HepG2 (cell line): ENCODE measurements around the gene RPP21. TPM values are rescaled to one million over a fixed set of nuclear protein-coding genes. Genes with fewer than 3 reads are reported as not detected.

Source experiments
- ATAC-seq: fragments of 200-7000 bp; cut with Tn5 transposase; 3 replicates; pipeline ENCODE4 v1.9.1; 2020; ENCODE audit warnings: mild to moderate bottlenecking, moderate library complexity
- BruUV-seq: library from RNA; stranded (reverse); fragments of 400-500 nt; replicated peaks from 2 replicates; lab custom pipeline; 2021; lab: Mats Ljungman, UMichigan
- CTCF ChIA-PET: fragments of 300-600 bp; formaldehyde crosslinking; extraction: SDS; loops from one replicate; lab custom pipeline; 2021; ENCODE audit warnings: low total read pairs, inconsistent platforms, low intra/inter-chr PET ratio; lab: Yijun Ruan, JAX
- POLR2A ChIA-PET: fragments of 350-600 bp; sonication (Branson Sonifier 250); formaldehyde crosslinking; loops from one replicate; lab custom pipeline; 2020; ENCODE audit warnings: antibody characterized with exemption, inconsistent platforms; lab: Yijun Ruan, JAX
- DNase-seq: peaks from one replicate; pipeline ENCODE4 v3.0.0-alpha.2; 2015; ENCODE audit warnings: low spot score
- FAIRE-seq: peaks from 3 replicates; lab custom pipeline; 2011; peaks lifted over from hg19 to GRCh38; lab: Jason Lieb, UNC
- H2AFZ ChIP-seq: one replicate; pipeline ENCODE4 v1.6.1; 2011; ENCODE audit warnings: low read length, inconsistent platforms
- H3K27ac ChIP-seq: fragments of 300-600 bp; 3 replicates; pipeline ENCODE4 v1.8.0; 2011; ENCODE audit warnings: mixed run types, mild to moderate bottlenecking, mixed read lengths, low read length, inconsistent platforms; ENCODE audit not compliant: insufficient read depth; ENCODE audit errors: extremely low read length
- H3K27me3 ChIP-seq, 2 experiments: fragments of 200-600 bp in 1 of 2; 2 replicates in 1 of 2; 3 replicates in 1 of 2; pipeline versions ENCODE4 v1.6.0 to v1.8.0; 2011; ENCODE audit warnings: low read length in 2 of 2, mild to moderate bottlenecking in 2 of 2, moderate library complexity in 2 of 2, inconsistent platforms in 1 of 2; ENCODE audit not compliant: insufficient read depth in 2 of 2, control insufficient read depth in 1 of 2
- H3K36me3 ChIP-seq, 2 experiments: fragments of 200-600 bp in 1 of 2; replicated peaks in 1 of 2; 2 replicates in 1 of 2; 3 replicates in 1 of 2; pipeline versions ENCODE4 v1.5.1 to v1.8.0; 2011; ENCODE audit warnings: low read length in 2 of 2, inconsistent platforms in 1 of 2; ENCODE audit not compliant: insufficient read depth in 2 of 2, control insufficient read depth in 1 of 2
- H3K4me1 ChIP-seq: 2 replicates; pipeline ENCODE4 v1.5.1; 2012; ENCODE audit warnings: low read length, inconsistent platforms; ENCODE audit not compliant: insufficient read depth
- H3K4me2 ChIP-seq: 2 replicates; pipeline ENCODE4 v1.6.0; 2011; ENCODE audit warnings: low read depth, low read length, inconsistent platforms
- H3K4me3 ChIP-seq, 3 experiments: fragments of 200-600 bp in 1 of 3; sonication (generic), shearing (Covaris generic) in 1 of 3; replicated peaks in 1 of 3; 2 replicates each; pipeline ENCODE4 v1.5.1; 2011 to 2016; ENCODE audit warnings: low read length in 3 of 3, inconsistent platforms in 2 of 3, low read depth in 2 of 3, mild to moderate bottlenecking in 2 of 3, control low read depth in 1 of 3, mixed read lengths in 1 of 3; ENCODE audit not compliant: insufficient read depth in 1 of 3
- H3K79me2 ChIP-seq: one replicate; pipeline ENCODE4 v1.6.1; 2011; ENCODE audit warnings: low read length, inconsistent platforms; ENCODE audit not compliant: insufficient read depth
- H3K9ac ChIP-seq: 2 replicates; pipeline ENCODE4 v1.6.0; 2011; ENCODE audit warnings: mild to moderate bottlenecking, low read depth, low read length, inconsistent platforms; ENCODE audit not compliant: insufficient read depth
- H3K9me3 ChIP-seq: 2 replicates; pipeline ENCODE4 v1.5.1; 2012; ENCODE audit warnings: mild to moderate bottlenecking, low read length
- H4K20me1 ChIP-seq: 2 replicates; pipeline ENCODE4 v1.6.0; 2011; ENCODE audit warnings: inconsistent platforms, mild to moderate bottlenecking, low read length, moderate library complexity; ENCODE audit not compliant: insufficient read depth
- NKX3-1 ChIP-seq: sonication (generic); formaldehyde crosslinking; IDR thresholded peaks from 2 replicates; pipeline ENCODE4 v1.5.0; 2020; ENCODE audit warnings: missing genetic modification reagents
- SATB2 ChIP-seq: sonication (generic); formaldehyde crosslinking; IDR thresholded peaks from 2 replicates; pipeline ENCODE4 v1.5.0; 2020; ENCODE audit warnings: missing genetic modification reagents
- SRSF9 ChIP-seq: fragments of 200-400 bp; formaldehyde crosslinking; IDR thresholded peaks from 2 replicates; pipeline ENCODE4 v1.6.1; 2018; ENCODE audit warnings: borderline replicate concordance, mild to moderate bottlenecking, low read depth, low read length; ENCODE audit not compliant: insufficient read depth, poor library complexity, severe bottlenecking
- YEATS2 ChIP-seq: sonication (generic); formaldehyde crosslinking; IDR thresholded peaks from 2 replicates; pipeline ENCODE4 v1.4.0; 2020; ENCODE audit warnings: missing genetic modification reagents, borderline replicate concordance
- ZFP91 ChIP-seq: sonication (generic); formaldehyde crosslinking; IDR thresholded peaks from 2 replicates; pipeline ENCODE4 v1.9.0; 2022; ENCODE audit warnings: missing genetic modification reagents, mild to moderate bottlenecking, borderline replicate concordance
- ZNF124 ChIP-seq: sonication (generic); formaldehyde crosslinking; IDR thresholded peaks from 2 replicates; pipeline ENCODE4 v1.4.0; 2020; ENCODE audit warnings: missing genetic modification reagents
- ZNF160 ChIP-seq: sonication (generic); formaldehyde crosslinking; IDR thresholded peaks from 2 replicates; pipeline ENCODE4 v1.8.0; 2022; ENCODE audit warnings: mild to moderate bottlenecking, inconsistent platforms, missing genetic modification reagents
- ZNF17 ChIP-seq: sonication (generic); formaldehyde crosslinking; IDR thresholded peaks from 2 replicates; pipeline ENCODE4 v1.5.0; 2020; ENCODE audit warnings: mild to moderate bottlenecking, missing genetic modification reagents
- ZNF232 ChIP-seq: sonication (generic); formaldehyde crosslinking; IDR thresholded peaks from 2 replicates; pipeline ENCODE4 v1.4.0; 2020; ENCODE audit warnings: missing genetic modification reagents, borderline replicate concordance
- ZNF644 ChIP-seq: IDR thresholded peaks from 2 replicates; pipeline ENCODE4 v1.6.1; 2016; ENCODE audit warnings: low read depth
- ZNF678 ChIP-seq: sonication (generic); formaldehyde crosslinking; IDR thresholded peaks from 2 replicates; pipeline ENCODE4 v1.4.0; 2020; ENCODE audit warnings: mild to moderate bottlenecking, missing genetic modification reagents
- WGBS: methylation state at CpG from one replicate; pipeline ENCODE4 v1.1.6; 2017; ENCODE audit warnings: low lambda C conversion rate; 5-methylcytosine and 5-hydroxymethylcytosine counted together
- in situ Hi-C: cut with HindIII; loops from 2 replicates; pipeline ENCODE4 v1.10.0; 2017; ENCODE audit warnings: low pct_unique_long_range_greater_than_20kb; ENCODE audit not compliant: extremely low pct_ligation_motif_present
- intact Hi-C: fragments of 100-400 bp; cut with micrococcal nuclease; formaldehyde crosslinking; loops from one replicate; pipeline ENCODE4 v1.10.0; 2022; ENCODE audit not compliant: unreplicated experiment
- polyA plus RNA-seq, 8 experiments: library from polyadenylated mRNA; depleted of rRNA in 3 of 8; stranded (reverse) in 7 of 8; unstranded in 1 of 8; fragments of >200 nt; fragmentation: Illumina TruSeq in 4 of 8; extraction: Trizol in 4 of 8; gene quantifications; 2 replicates each; pipeline versions ENCODE4 v1.2.1 to v1.2.3, GENCODE V29; 2011 to 2016; ENCODE audit warnings: low read depth in 4 of 8, missing spikeins in 1 of 8, mixed read lengths in 1 of 8; ENCODE audit not compliant: insufficient read depth in 1 of 8
- total RNA-seq, 5 experiments: library from RNA; depleted of rRNA; stranded (reverse); fragments of >200 nt; fragmentation: Illumina TruSeq; extraction: Trizol; gene quantifications; 2 replicates each; pipeline ENCODE4 v1.2.3, GENCODE V29; 2016; ENCODE audit warnings: low read depth in 1 of 5
- TF ChIP-seq, protein P1 (sequence below): sonication (generic); formaldehyde crosslinking; IDR thresholded peaks from 2 replicates; pipeline ENCODE4 v1.4.0; 2020; ENCODE audit warnings: mild to moderate bottlenecking, missing genetic modification reagents
- TF ChIP-seq, protein P2 (sequence below): sonication (generic); formaldehyde crosslinking; IDR thresholded peaks from 2 replicates; pipeline ENCODE4 v1.5.0; 2020; ENCODE audit warnings: missing genetic modification reagents

Gene RPP21
- total and polyA plus RNA-seq, 2 of the 13 experiments (the other 11 are each of a cell fraction or from before 2014, with no cell fraction given): 53.1 to 72.3 TPM

DNA sequence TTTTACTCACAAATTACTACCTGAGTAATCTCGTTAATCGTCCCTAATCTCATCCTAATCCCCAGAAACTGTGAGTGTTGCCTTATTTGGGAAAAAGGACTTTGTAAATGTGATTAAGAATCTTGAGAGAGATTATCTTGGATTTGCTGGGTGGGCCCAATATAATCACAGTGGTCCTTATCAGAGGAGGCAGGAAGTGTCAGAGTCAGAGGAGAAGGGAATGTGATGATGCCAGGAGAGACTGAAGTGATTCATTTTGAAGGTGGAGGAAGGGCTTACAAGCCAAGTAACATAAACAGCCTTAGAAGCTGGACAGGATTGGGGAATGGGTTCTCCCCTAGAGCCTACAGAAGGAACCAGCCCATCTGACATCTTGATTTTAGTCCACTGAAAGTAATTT, 16.7 kb downstream of the RPP21 start:
- DNase-seq: no peak
- H3K27me3 ChIP-seq: peaks cover 9 to 60% of the 10 kb centered on the region in 2 experiments
- no peak for ATAC-seq
- BruUV-seq: no TSS peak
- no peak overlapping the region for H3K9ac ChIP-seq
- 3% methylated on average over 2 of the region's 2 CpGs for WGBS
- intact Hi-C loops: no loop called here
- H2AFZ ChIP-seq: no peak overlapping the region
- no peak overlapping the region for H3K27ac ChIP-seq
- ChIA-PET CTCF (no interaction called here), POLR2A (no interaction called here)
- no peaks in the 10 kb centered on the region for H3K79me2 ChIP-seq
- no peaks in the 10 kb centered on the region for H4K20me1 ChIP-seq
- H3K9me3 ChIP-seq: no peaks in the 10 kb centered on the region
- no peak overlapping the region for H3K4me3 ChIP-seq
- H3K36me3 ChIP-seq: no peaks in the 10 kb centered on the region
- no peaks in the 10 kb centered on the region for H3K4me1 ChIP-seq
- TF ChIP-seq, protein P1, sequence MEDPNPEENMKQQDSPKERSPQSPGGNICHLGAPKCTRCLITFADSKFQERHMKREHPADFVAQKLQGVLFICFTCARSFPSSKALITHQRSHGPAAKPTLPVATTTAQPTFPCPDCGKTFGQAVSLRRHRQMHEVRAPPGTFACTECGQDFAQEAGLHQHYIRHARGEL (CRISPR knock-in tag): no peak
- TF ChIP-seq SATB2 (CRISPR knock-in tag) (no peak), ZNF678 (CRISPR knock-in tag) (no peak), ZNF17 (CRISPR knock-in tag) (no peak), ZFP91 (CRISPR knock-in tag) (no peak), YEATS2 (CRISPR knock-in tag) (no peak), ZNF644 (CRISPR knock-in tag) (no peak), NKX3-1 (CRISPR knock-in tag) (no peak), ZNF124 (CRISPR knock-in tag) (no peak), SRSF9 (no peak), ZNF232 (CRISPR knock-in tag) (no peak), ZNF160 (CRISPR knock-in tag) (no peak)
- TF ChIP-seq, protein P2, sequence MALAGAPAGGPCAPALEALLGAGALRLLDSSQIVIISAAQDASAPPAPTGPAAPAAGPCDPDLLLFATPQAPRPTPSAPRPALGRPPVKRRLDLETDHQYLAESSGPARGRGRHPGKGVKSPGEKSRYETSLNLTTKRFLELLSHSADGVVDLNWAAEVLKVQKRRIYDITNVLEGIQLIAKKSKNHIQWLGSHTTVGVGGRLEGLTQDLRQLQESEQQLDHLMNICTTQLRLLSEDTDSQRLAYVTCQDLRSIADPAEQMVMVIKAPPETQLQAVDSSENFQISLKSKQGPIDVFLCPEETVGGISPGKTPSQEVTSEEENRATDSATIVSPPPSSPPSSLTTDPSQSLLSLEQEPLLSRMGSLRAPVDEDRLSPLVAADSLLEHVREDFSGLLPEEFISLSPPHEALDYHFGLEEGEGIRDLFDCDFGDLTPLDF (CRISPR knock-in tag): no peak
- in situ Hi-C loops: loop anchor here (5.0 kb wide), 1 partner anchor 36 kb away; no protein-coding TSS in a partner anchor
- no peak overlapping the region for H3K4me2 ChIP-seq
- no peak for FAIRE-seq
